ENCODE measurements around the gene NEB. TPM values are rescaled to one million over a fixed set of nuclear protein-coding genes. Genes with fewer than 3 reads are reported as not detected.

The NEB gene
- polyA plus RNA-seq, 1 donor from 2014 or later, result 0.38 TPM

DNA sequence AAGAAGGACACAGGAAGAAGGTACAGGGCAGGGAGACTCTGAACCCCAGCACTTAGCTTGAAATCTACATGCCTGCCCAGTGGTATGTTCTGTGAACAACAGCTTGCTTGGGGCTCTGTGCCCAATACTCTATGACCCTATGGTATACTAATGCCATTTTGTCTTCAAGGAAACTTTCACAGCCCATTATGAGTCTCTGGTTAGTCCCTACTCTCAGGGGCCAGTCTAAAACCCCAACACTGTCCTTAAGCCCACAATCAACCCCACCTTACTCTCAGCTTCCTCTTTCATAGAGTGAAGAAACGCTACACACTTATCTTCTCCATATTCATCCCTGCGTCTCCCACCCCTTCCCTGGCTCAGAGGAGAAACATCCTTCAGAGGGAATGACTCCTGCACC lies 16.0 kb downstream of the NEB start:
- no peak overlapping the region for H2AFZ ChIP-seq (ENCODE audit: low read depth, low read length)
- H4K20me1 ChIP-seq (ENCODE audit: insufficient read depth), result no peaks in the 10 kb centered on the region
- H3F3A ChIP-seq (ENCODE audit: insufficient read depth, low read length, poor library complexity, severe bottlenecking), result no peaks in the 10 kb centered on the region
- H3K79me2 ChIP-seq (replicated peaks; ENCODE audit: insufficient read depth, low read length), result no peaks in the 10 kb centered on the region
- TF ChIP-seq, protein P1, sequence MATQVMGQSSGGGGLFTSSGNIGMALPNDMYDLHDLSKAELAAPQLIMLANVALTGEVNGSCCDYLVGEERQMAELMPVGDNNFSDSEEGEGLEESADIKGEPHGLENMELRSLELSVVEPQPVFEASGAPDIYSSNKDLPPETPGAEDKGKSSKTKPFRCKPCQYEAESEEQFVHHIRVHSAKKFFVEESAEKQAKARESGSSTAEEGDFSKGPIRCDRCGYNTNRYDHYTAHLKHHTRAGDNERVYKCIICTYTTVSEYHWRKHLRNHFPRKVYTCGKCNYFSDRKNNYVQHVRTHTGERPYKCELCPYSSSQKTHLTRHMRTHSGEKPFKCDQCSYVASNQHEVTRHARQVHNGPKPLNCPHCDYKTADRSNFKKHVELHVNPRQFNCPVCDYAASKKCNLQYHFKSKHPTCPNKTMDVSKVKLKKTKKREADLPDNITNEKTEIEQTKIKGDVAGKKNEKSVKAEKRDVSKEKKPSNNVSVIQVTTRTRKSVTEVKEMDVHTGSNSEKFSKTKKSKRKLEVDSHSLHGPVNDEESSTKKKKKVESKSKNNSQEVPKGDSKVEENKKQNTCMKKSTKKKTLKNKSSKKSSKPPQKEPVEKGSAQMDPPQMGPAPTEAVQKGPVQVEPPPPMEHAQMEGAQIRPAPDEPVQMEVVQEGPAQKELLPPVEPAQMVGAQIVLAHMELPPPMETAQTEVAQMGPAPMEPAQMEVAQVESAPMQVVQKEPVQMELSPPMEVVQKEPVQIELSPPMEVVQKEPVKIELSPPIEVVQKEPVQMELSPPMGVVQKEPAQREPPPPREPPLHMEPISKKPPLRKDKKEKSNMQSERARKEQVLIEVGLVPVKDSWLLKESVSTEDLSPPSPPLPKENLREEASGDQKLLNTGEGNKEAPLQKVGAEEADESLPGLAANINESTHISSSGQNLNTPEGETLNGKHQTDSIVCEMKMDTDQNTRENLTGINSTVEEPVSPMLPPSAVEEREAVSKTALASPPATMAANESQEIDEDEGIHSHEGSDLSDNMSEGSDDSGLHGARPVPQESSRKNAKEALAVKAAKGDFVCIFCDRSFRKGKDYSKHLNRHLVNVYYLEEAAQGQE (IDR thresholded peaks at IDR 0.05; ENCODE audit: borderline replicate concordance), result no peak
- TF ChIP-seq EZH2 (IDR thresholded peaks at IDR 0.05; ENCODE audit: borderline replicate concordance, insufficient read depth, low read length, poor library complexity, severe bottlenecking) (no peak), RAD21 (conservative IDR thresholded peaks at IDR 0.05) (no peak), SMC3 (conservative IDR thresholded peaks at IDR 0.05; ENCODE audit: poor library complexity) (no peak), POLR2AphosphoS5 (IDR thresholded peaks at IDR 0.05) (no peak), MXI1 (conservative IDR thresholded peaks at IDR 0.05; ENCODE audit: poor library complexity, severe bottlenecking) (no peak), EP300 (conservative IDR thresholded peaks at IDR 0.05; ENCODE audit: poor library complexity, severe bottlenecking) (no peak), TAF1 (IDR thresholded peaks at IDR 0.05; ENCODE audit: low read depth) (no peak)
- TF ChIP-seq, protein P2, sequence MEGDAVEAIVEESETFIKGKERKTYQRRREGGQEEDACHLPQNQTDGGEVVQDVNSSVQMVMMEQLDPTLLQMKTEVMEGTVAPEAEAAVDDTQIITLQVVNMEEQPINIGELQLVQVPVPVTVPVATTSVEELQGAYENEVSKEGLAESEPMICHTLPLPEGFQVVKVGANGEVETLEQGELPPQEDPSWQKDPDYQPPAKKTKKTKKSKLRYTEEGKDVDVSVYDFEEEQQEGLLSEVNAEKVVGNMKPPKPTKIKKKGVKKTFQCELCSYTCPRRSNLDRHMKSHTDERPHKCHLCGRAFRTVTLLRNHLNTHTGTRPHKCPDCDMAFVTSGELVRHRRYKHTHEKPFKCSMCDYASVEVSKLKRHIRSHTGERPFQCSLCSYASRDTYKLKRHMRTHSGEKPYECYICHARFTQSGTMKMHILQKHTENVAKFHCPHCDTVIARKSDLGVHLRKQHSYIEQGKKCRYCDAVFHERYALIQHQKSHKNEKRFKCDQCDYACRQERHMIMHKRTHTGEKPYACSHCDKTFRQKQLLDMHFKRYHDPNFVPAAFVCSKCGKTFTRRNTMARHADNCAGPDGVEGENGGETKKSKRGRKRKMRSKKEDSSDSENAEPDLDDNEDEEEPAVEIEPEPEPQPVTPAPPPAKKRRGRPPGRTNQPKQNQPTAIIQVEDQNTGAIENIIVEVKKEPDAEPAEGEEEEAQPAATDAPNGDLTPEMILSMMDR (IDR thresholded peaks at IDR 0.05; ENCODE audit: poor library complexity, severe bottlenecking), result no peak
- no peak overlapping the region for H3K4me2 ChIP-seq (ENCODE audit: low read length)
- no peak overlapping the region for H3K27ac ChIP-seq (ENCODE audit: low read length)
- no peaks in the 10 kb centered on the region for H3K36me3 ChIP-seq (ENCODE audit: insufficient read depth, low read length)
- H3K9ac ChIP-seq (ENCODE audit: low read length), result no peak overlapping the region
- H3K9me2 ChIP-seq (ENCODE audit: insufficient read depth, low read length), result no peaks in the 10 kb centered on the region
- no peaks in the 10 kb centered on the region for H3K27me3 ChIP-seq (ENCODE audit: insufficient read depth, low read depth, low read length)
- H3K4me3 ChIP-seq (ENCODE audit: low read length), result no peak overlapping the region
- no peaks in the 10 kb centered on the region for H3K9me3 ChIP-seq (ENCODE audit: low read length)

DNA sequence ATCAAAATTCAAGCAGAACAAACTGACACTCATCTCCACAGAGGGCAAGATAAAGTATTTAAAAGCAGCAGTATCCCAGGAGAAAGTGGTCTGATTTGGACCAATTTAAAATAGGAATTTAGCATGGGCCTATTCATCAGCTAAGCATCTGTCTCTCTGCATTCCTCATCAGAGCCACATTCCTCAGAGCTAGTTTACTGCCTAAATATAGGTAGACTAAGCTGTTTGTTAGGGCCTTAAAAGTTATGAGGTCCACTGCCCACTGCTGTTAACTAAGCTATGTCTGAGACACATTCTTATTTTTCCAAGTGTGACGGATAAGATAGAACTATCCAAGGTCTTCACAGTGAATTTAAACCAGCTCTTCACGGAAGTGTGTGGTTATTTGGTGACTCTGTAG lies 17.6 kb downstream of the NEB start:
- H3K9ac ChIP-seq (ENCODE audit: low read length), result no peak overlapping the region

More for the DNA sequence above, 17.6 kb downstream of the NEB start:
- Histone ChIP-seq H3K4me2 (ENCODE audit: low read length) (no peak overlapping the region), H2AFZ (ENCODE audit: low read depth, low read length) (no peak overlapping the region), H3K9me3 (ENCODE audit: low read length) (no peaks in the 10 kb centered on the region), H3K27me3 (ENCODE audit: insufficient read depth, low read depth, low read length) (no peaks in the 10 kb centered on the region), H3F3A (ENCODE audit: insufficient read depth, low read length, poor library complexity, severe bottlenecking) (no peaks in the 10 kb centered on the region), H3K79me2 (replicated peaks; ENCODE audit: insufficient read depth, low read length) (no peaks in the 10 kb centered on the region), H3K9me2 (ENCODE audit: insufficient read depth, low read length) (no peaks in the 10 kb centered on the region), H3K27ac (ENCODE audit: low read length) (no peak overlapping the region), H3K4me3 (ENCODE audit: low read length) (no peak overlapping the region), H3K36me3 (ENCODE audit: insufficient read depth, low read length) (no peaks in the 10 kb centered on the region), H4K20me1 (ENCODE audit: insufficient read depth) (no peaks in the 10 kb centered on the region)
- TF ChIP-seq RAD21 (conservative IDR thresholded peaks at IDR 0.05), result no peak
- TF ChIP-seq MXI1 (conservative IDR thresholded peaks at IDR 0.05; ENCODE audit: poor library complexity, severe bottlenecking), result no peak
- TF ChIP-seq POLR2AphosphoS5 (IDR thresholded peaks at IDR 0.05), result no peak
- TF ChIP-seq EZH2 (IDR thresholded peaks at IDR 0.05; ENCODE audit: borderline replicate concordance, insufficient read depth, low read length, poor library complexity, severe bottlenecking), result no peak
- TF ChIP-seq, protein P2 (IDR thresholded peaks at IDR 0.05; ENCODE audit: poor library complexity, severe bottlenecking), result no peak
- TF ChIP-seq, protein P1 (IDR thresholded peaks at IDR 0.05; ENCODE audit: borderline replicate concordance), result no peak
- TF ChIP-seq SMC3 (conservative IDR thresholded peaks at IDR 0.05; ENCODE audit: poor library complexity), result no peak
- TF ChIP-seq TAF1 (IDR thresholded peaks at IDR 0.05; ENCODE audit: low read depth), result no peak
- no peak for TF ChIP-seq EP300 (conservative IDR thresholded peaks at IDR 0.05; ENCODE audit: poor library complexity, severe bottlenecking)
